Mucosa of rectum (tissue), 2 donors: ENCODE results near the gene PNMA8B.
"Not testable (repeated sequence)": the region's sequence is repeated elsewhere in the genome, so short reads cannot be mapped to it uniquely, and the experiment has no call there.

Experiments
- H3K27ac ChIP-seq, 2 donors: one replicate each; pipeline ENCODE4 v1.7.0; 2013; ENCODE audit warnings: inconsistent platforms in 2 of 2, low read depth in 2 of 2, low read length in 2 of 2
- H3K27me3 ChIP-seq, 2 donors: one replicate each; pipeline ENCODE4 v1.7.0; 2013; ENCODE audit warnings: low read length in 2 of 2; ENCODE audit not compliant: control insufficient read depth in 2 of 2, insufficient read depth in 2 of 2
- H3K36me3 ChIP-seq, 2 donors: one replicate each; pipeline ENCODE4 v1.7.0; 2013; ENCODE audit warnings: low read length in 2 of 2; ENCODE audit not compliant: control insufficient read depth in 2 of 2, insufficient read depth in 2 of 2
- H3K4me1 ChIP-seq, 2 donors: one replicate each; pipeline ENCODE4 v1.7.0; 2013; ENCODE audit warnings: low read length in 2 of 2, mild to moderate bottlenecking in 1 of 2; ENCODE audit not compliant: control insufficient read depth in 2 of 2, insufficient read depth in 2 of 2
- H3K4me3 ChIP-seq, 2 donors: one replicate each; pipeline ENCODE4 v1.7.0; 2013; ENCODE audit warnings: low read length in 2 of 2
- H3K9ac ChIP-seq, 2 donors: one replicate each; pipeline ENCODE4 v1.7.0; 2013; ENCODE audit warnings: low read length in 2 of 2, low read depth in 1 of 2, mild to moderate bottlenecking in 1 of 2
- H3K9me3 ChIP-seq, 2 donors: one replicate each; pipeline ENCODE4 v1.7.0; 2013; ENCODE audit warnings: low read length in 2 of 2; ENCODE audit not compliant: control insufficient read depth in 2 of 2
- donor health status: healthy.
- donor health status: Normal muscosa, but diverticular disease.

The PNMA8B gene

DNA sequence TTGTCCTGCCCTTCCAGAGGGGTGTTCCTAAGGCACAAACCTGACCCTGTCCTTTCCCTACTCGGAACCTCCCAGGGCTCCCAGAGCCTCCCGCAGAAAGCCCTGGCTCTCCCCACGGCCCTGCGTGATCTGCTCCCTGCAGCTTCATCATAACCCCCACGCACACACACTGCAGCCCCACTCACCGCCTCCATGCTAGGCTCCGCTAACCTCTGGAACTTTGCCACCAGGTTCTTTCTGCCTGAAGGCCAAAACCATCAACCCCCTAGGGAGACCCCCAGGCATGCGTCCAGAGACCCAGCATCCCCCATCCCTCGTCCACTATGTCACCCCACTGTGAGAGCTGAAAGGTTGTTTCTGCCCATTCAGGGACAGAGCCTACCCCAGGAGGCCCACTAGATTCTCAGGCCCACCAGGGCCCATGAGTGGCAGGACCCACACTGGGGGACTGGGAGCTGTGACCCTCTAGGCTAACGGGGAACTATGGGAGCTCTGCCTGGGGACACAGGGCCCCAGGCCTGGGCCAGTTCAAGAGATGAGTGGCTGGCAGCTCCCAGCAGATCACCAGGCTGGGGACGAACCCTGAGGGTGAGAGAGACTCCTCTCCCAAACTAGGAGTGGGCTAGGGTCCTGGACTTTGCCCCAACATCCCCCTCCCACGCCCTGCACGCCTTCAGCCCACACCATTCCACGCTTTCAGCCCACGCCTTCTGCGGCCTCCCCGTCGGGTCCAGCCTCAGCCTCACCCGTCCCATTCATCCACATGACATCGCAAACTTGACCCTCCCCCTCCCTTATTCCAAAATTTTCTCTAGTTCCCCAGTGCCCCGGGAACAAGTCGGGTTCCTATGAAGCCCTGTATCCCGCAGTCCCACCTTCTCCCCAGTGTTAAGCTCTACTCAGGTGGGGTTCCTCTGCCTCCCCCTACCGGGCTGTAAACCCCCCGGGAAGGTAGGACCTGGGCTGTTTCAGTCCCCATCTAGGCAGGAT lies 33.2 kb upstream of the PNMA8B start:
- no peak overlapping the region for H3K4me3 ChIP-seq
- no peak overlapping the region for H3K27ac ChIP-seq

DNA sequence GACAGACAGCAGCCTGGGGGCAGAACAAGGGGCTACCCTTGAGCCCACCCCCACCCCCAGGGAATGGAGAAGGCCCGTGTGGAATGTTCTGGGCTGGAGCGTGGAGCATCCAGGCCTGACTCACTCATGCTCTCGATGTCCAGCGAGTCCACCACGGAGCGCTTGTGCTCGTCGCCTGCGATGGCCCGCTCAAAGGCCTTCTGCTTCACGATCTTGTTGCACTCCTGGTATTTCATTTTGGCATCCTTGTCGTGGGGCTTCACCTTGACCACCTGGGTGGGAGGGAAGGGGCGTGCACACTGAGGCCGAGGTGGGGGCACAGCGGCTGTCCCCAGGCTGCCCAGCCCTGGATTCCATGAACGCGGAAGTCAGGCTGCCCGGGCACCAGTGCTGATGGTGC lies 31.1 kb upstream of the PNMA8B start:
- H3K9me3 ChIP-seq, H3K4me1 ChIP-seq, H3K27ac ChIP-seq, H3K36me3 ChIP-seq, H3K4me3 ChIP-seq, H3K9ac ChIP-seq, H3K27me3 ChIP-seq: not testable (repeated sequence)

More for the DNA sequence above, 33.2 kb upstream of the PNMA8B start:
- Histone ChIP-seq H3K36me3 (no peaks in the 10 kb centered on the region), H3K9ac (no peak overlapping the region), H3K9me3 (no peaks in the 10 kb centered on the region), H3K4me1 (peaks cover 0 to 2% of the 10 kb centered on the region in 2 donors), H3K27me3 (peaks cover 0 to 6% of the 10 kb centered on the region in 2 donors)

DNA sequence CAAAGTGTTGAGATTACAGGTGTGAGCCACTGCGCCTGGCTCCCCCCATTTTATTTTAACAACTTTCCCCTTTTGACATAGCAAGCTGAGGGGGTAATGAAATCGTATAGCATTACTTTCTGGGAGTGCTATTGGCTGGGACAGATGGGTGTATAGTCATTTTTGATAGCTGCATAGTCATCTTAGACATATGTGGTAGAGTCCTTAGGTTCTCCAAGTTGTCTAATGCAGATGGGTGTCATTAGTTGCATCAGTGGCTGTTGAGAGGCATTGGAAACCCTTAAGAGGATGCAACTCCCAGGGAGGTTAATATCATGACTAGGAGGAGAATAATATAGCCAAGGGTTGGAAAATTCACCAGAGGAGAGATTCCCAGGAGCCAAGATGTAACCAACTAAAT lies 28.6 kb upstream of the PNMA8B start:
- no peak overlapping the region for H3K4me3 ChIP-seq
- no peaks in the 10 kb centered on the region for H3K9me3 ChIP-seq
- H3K36me3 ChIP-seq: no peaks in the 10 kb centered on the region
- H3K27me3 ChIP-seq: peaks cover 0 to 2% of the 10 kb centered on the region in 2 donors
- H3K9ac ChIP-seq: no peak overlapping the region
- no peak overlapping the region for H3K27ac ChIP-seq
- peaks cover 0 to under 1% of the 10 kb centered on the region in 2 donors for H3K4me1 ChIP-seq

DNA sequence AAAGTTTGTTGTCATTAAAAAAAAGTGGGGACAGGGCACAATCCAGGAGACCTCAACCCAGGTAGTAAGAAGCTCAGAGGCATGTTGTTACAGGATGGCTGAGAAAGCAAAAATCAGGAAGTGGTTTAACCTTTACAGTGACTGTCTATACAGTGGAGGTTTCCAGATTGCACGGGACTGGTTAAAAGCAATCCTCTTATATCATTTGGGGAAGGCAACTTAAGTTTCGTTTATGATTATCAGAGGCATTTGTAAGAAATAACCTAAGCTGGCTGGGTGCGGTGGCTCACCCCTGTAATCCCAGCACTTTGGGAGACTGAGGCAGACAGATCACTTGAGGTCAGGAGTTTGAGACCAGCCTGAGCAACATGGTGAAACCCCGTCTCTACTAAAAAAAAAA lies 27.3 kb upstream of the PNMA8B start:
- H3K36me3 ChIP-seq, H3K4me1 ChIP-seq, H3K4me3 ChIP-seq, H3K27ac ChIP-seq, H3K9ac ChIP-seq, H3K27me3 ChIP-seq, H3K9me3 ChIP-seq: not testable (repeated sequence)

DNA sequence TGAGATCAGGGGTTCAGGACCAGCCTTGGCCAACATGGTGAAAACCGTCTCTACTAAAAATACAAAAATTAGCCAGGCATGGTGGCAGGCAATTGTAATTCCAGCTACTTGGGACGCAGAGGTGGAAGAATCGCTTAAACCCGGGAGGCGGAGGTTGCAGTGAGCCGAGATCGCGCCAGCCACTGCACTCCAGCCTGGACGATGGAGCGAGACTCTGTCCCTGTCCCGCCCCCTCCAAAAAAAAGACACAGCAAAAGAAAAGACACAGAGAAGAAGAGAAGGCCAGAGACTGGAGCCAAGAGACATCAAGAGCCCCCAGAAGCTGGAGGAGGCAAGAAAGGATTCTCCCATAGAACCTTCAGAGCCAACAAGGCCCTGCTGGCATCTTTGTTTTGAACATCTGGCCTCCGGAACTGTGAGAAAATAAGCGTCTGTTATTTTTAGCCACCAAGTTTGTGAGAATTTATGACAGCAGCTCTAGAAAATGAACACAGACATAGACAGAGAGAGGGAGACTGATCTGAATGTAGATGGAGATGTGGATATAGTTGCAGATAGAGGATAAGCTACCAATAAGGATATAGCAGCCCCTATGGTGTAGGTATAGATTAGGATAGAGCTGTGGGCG lies 25.7 kb upstream of the PNMA8B start:
- Histone ChIP-seq H3K4me1 (no peaks in the 10 kb centered on the region), H3K9ac (no peak overlapping the region), H3K27ac (no peak overlapping the region), H3K4me3 (no peak overlapping the region), H3K36me3 (no peaks in the 10 kb centered on the region), H3K27me3 (no peaks in the 10 kb centered on the region), H3K9me3 (no peaks in the 10 kb centered on the region)

DNA sequence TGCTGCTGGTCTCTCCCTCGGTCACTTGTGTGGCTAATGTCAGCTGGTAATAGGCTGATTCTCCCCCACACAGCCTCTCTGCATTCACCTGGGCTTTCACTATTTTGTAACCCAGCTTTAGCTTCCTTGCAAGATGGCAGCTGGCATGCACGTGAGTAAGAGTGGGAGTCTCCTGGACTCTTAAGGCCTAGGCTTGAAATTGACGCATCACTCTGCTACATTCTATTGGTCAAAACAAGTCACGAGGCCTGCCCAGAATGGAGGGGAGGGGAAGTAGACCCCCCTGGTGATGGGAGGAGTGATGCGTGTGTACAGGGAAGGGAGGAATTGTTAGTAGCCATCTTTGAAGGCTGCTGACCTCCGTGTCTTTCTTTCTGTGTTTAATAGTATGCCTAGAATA lies 24.9 kb upstream of the PNMA8B start:
- Histone ChIP-seq H3K4me3 (no peak overlapping the region), H3K9me3 (no peaks in the 10 kb centered on the region), H3K9ac (no peak overlapping the region), H3K36me3 (no peaks in the 10 kb centered on the region), H3K4me1 (no peaks in the 10 kb centered on the region), H3K27ac (no peak overlapping the region), H3K27me3 (peaks cover 0 to 2% of the 10 kb centered on the region in 2 donors)

DNA sequence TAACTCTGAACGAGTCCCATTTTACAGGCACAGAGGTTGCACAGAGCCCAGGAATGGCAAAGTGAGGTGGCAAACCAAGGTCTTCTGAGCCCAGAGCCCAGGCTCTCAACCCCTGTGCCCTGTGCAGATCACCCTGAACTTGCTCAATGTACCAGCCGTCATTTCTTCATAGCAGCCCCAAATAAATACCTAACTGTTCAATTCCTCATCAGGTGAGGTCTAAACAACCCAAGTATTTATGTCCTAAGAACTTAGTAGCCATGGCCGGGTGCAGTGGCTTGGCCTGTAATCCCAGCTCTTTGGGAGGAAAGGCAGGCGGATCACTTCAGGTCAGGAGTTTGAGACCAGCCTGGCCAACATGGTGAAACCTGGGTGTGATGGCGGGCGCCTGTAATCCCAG lies 21.8 kb upstream of the PNMA8B start:
- Histone ChIP-seq H3K27me3 (peaks cover 0 to 4% of the 10 kb centered on the region in 2 donors), H3K4me3 (no peak overlapping the region), H3K9ac (no peak overlapping the region), H3K4me1 (no peaks in the 10 kb centered on the region), H3K36me3 (no peaks in the 10 kb centered on the region), H3K9me3 (no peaks in the 10 kb centered on the region), H3K27ac (no peak overlapping the region)

DNA sequence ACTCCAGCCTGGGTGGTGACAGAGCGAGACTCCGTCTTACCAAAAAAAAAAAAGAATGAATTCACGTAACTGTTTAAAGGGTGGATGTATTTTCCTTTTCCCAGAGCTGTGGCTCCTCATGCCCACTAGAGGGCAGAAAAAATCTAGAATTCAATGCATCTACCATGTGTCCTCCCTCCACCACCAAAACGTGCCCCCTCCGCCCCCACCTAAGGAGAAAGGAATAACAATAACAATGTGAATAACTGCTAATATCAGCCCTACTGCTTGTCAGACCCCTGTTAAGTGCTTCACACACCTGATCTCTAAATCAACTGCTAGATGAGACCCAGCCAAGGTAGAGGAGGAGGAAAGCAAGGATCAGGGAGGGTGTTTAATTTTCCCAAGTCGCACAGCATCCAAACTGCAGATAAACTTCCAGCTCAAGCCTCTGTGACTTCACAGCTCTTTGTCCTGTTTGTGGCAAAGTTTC lies 20.2 kb upstream of the PNMA8B start:
- H3K4me1 ChIP-seq: no peaks in the 10 kb centered on the region
- H3K27me3 ChIP-seq: peaks cover 0 to 4% of the 10 kb centered on the region in 2 donors
- H3K27ac ChIP-seq: no peak overlapping the region
- H3K4me3 ChIP-seq: no peak overlapping the region
- H3K9ac ChIP-seq: no peak overlapping the region
- no peaks in the 10 kb centered on the region for H3K36me3 ChIP-seq
- H3K9me3 ChIP-seq: peaks cover 0 to 4% of the 10 kb centered on the region in 2 donors

DNA sequence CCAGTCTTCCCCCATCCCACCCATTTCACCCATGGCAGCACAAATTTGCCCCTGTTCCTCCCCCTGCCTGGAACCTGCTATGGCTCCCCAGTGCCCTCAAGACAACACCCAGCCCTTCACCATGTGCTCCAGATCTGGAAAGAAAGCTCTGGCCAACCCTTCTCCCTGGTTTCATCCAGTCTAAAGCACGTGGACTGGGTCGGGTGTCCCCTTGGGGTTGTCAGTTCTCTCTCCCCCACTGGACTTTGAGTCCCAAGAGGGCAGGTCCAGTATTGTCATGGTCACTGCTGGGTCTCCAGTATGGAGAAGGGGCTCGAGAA lies 19.6 kb upstream of the PNMA8B start:
- no peak overlapping the region for H3K4me3 ChIP-seq
- H3K9ac ChIP-seq: no peak overlapping the region
- H3K9me3 ChIP-seq: peaks cover 0 to 4% of the 10 kb centered on the region in 2 donors
- H3K27ac ChIP-seq: no peak overlapping the region
- H3K27me3 ChIP-seq: peaks cover 0 to 4% of the 10 kb centered on the region in 2 donors
- H3K4me1 ChIP-seq: no peaks in the 10 kb centered on the region
- no peaks in the 10 kb centered on the region for H3K36me3 ChIP-seq

DNA sequence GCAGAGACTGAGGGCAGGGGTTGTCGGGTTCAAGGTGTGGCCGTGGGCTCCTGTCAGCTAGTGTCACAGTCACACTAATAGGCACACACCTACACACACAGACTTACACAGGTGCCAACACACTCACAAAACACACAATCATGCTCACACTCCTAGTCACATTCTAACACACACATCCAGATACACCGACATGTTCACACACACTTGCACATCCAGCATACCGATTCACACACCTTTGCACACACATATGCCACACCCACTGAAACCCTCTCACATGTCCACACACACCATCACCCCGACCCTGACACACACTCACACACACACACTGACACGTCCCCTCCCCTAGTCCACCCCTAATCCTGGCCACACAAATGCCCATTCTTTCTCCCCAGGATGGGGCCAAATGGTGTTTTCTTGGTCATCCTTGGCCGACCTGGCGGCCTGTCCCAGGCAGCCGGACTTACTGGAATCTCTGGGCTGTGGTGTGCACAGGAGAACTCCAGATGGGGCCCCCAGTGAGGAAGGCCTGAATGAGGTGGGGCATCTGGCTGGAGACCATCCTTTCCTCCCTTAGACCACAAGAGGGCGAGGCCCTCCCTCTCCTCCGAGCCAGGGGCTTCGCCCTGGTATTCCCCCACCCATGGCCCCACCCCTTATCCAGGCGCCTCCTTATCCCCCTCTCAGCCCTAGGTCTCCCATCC lies 19.1 kb upstream of the PNMA8B start:
- Histone ChIP-seq H3K4me3 (no peak overlapping the region), H3K36me3 (no peaks in the 10 kb centered on the region), H3K9me3 (peaks cover 0 to 4% of the 10 kb centered on the region in 2 donors), H3K4me1 (no peaks in the 10 kb centered on the region), H3K27ac (no peak overlapping the region), H3K27me3 (peaks cover 0 to 4% of the 10 kb centered on the region in 2 donors), H3K9ac (no peak overlapping the region)
